NB4 (cell line): ENCODE measurements around the gene IGSF21.

ENCODE experiments used
- DNase-seq: peaks from one replicate; pipeline ENCODE4 v3.0.0; 2010; ENCODE audit warnings: low read depth
- H3K4me3 ChIP-seq: one replicate; pipeline ENCODE4 v1.5.1; 2011; ENCODE audit warnings: mild to moderate bottlenecking, low read depth, low read length, moderate library complexity
- MYC ChIP-seq: IDR thresholded peaks from 2 replicates; pipeline ENCODE4 v1.6.1; 2011; ENCODE audit warnings: low read depth, low read length
- POLR2A ChIP-seq: IDR thresholded peaks from 2 replicates; pipeline ENCODE4 v1.6.1; 2011; ENCODE audit warnings: mild to moderate bottlenecking; ENCODE audit not compliant: insufficient read length; ENCODE audit errors: extremely low read depth
- TF ChIP-seq, protein P1 (sequence below): IDR thresholded peaks from one replicate; pipeline ENCODE4 v1.5.1; 2012; ENCODE audit warnings: low read depth, low read length
- TF ChIP-seq, protein P2 (sequence below): IDR thresholded peaks from 2 replicates; pipeline ENCODE4 v1.6.1; 2011; ENCODE audit warnings: low read depth, low read length

IGSF21 gene

DNA sequence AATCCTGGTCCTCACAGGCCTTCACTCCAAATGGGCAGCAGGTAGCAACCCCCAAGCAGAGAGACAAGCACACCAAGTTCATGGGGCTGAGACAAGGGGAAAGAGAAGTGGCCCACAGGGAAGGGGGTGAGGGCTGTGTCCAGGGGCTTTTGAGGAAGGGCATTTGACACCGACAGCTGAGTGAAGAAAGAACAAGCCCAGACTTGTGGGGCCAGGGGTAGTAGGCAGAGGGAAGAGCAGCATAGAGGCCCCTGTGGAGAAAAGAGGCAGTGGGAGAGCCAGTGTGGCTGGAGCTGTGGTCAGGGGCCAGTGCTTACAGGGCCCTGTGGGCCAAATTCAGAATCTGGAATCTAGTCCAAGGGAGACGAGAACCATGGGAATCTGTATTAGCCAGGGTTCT lies 85.4 kb downstream of the IGSF21 start:
- TF ChIP-seq MYC (no peak), POLR2A (no peak)
- TF ChIP-seq, protein P1, sequence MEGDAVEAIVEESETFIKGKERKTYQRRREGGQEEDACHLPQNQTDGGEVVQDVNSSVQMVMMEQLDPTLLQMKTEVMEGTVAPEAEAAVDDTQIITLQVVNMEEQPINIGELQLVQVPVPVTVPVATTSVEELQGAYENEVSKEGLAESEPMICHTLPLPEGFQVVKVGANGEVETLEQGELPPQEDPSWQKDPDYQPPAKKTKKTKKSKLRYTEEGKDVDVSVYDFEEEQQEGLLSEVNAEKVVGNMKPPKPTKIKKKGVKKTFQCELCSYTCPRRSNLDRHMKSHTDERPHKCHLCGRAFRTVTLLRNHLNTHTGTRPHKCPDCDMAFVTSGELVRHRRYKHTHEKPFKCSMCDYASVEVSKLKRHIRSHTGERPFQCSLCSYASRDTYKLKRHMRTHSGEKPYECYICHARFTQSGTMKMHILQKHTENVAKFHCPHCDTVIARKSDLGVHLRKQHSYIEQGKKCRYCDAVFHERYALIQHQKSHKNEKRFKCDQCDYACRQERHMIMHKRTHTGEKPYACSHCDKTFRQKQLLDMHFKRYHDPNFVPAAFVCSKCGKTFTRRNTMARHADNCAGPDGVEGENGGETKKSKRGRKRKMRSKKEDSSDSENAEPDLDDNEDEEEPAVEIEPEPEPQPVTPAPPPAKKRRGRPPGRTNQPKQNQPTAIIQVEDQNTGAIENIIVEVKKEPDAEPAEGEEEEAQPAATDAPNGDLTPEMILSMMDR: no peak
- TF ChIP-seq, protein P2, sequence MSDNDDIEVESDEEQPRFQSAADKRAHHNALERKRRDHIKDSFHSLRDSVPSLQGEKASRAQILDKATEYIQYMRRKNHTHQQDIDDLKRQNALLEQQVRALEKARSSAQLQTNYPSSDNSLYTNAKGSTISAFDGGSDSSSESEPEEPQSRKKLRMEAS: no peak
- DNase-seq: no peak
- H3K4me3 ChIP-seq: no peak overlapping the region

DNA sequence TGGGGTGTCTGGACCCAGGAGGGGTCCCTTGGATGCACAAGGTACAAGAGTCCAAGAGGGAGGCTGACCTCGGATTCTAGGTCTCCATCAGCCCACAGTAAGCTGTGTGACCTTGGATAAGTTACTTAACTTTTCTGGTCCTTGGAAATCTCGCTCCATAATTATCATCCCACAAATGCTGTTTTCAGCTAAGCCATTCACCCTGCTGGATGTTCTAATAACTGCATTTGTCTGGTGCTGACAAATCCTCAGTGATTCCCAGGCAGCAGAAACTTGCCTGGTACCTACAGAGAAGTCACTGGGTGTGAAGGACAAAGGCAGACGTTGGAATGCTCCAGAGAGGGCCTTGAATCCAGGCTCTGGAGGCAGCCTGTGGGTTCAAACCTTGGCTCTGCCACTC lies 89.7 kb downstream of the IGSF21 start:
- H3K4me3 ChIP-seq: no peak overlapping the region
- no peak for TF ChIP-seq POLR2A
- TF ChIP-seq, protein P1: no peak
- TF ChIP-seq MYC: no peak
- TF ChIP-seq, protein P2: no peak
- no peak for DNase-seq

DNA sequence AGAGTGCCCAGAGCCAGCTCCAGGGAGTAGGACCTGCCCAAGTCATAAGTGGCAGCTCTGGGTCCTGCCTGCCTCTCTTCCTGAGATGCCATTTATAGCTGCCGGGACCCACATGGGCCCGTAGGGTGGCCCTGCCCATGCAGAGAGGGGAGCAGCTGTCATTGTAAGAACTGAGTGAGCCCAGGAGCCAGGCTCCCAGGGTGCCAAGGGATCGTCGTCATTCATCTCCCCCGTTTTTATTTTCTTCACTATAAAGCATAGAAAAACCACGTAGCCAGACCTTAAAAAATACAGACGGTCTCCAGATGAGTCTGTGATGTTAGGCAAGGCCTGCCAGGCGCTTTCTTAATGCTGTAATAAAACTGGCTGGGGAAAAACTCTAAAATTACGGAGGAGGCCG lies 90.7 kb downstream of the IGSF21 start:
- TF ChIP-seq POLR2A (no peak), MYC (no peak)
- TF ChIP-seq, protein P2: no peak
- TF ChIP-seq, protein P1: no peak
- H3K4me3 ChIP-seq: no peak overlapping the region
- no peak for DNase-seq

DNA sequence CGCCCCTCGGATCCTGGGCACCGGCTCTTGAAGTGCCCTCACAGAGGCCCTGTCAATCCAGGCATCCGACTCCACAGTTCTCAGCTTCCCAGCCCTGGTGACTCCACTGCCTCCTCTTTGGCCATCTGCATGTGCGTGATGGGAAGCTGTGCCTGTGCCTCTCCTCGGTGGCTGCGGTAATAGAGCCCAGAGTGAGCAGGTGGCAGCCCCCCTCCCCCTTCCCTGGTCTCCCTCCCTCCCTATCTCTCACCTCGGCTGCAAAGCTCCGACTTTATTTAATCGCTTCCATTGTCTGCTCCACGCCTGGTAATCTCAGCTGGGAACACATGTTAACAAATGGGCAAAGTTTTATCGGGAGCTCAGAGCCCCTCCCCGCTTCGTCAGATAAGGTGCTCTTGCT lies 91.9 kb downstream of the IGSF21 start:
- H3K4me3 ChIP-seq: no peak overlapping the region
- TF ChIP-seq, protein P2: no peak
- TF ChIP-seq, protein P1: no peak
- TF ChIP-seq MYC (no peak), POLR2A (no peak)
- DNase-seq: no peak

DNA sequence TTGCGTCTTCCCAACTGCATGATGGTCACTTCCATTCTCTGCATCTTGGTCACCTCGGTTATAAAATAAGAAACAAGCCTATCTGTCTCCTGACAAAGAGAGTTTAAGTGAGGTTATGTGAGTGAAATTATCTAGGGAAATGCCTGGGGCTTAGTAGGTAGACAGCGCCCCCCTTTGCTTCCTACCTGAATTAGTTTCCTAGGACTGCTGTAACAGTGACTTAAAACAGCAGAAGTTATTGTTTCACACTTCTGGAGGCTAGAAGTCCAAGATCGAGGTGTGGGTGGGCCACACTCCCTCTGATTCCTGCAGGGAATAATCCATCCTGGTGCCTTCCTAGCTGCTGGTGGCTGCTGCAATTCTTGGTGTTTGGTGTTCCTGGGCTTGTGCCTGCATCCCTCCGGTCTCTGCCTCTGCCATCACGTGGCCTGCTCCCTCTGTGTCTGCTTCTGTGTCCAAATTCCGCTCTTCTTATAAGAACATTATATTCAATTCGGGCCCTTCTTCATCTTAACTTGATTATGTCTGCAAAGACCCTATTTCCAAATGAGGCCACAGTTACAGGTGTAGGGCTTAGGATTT lies 92.6 kb downstream of the IGSF21 start:
- DNase-seq: peak; percentile 10
- H3K4me3 ChIP-seq: no peak overlapping the region
- TF ChIP-seq POLR2A (no peak), MYC (no peak)
- TF ChIP-seq, protein P1: no peak
- TF ChIP-seq, protein P2: no peak
